CD14-positive monocyte (primary cell): ENCODE data around the gene STXBP5. TPM values are rescaled to one million over a fixed set of nuclear protein-coding genes. Genes with fewer than 3 reads are reported as not detected.

Source experiments
- DNase-seq, 3 donors: peaks; one replicate each; pipeline ENCODE4 v3.0.0-alpha.2; 2011 to 2022
- H2AFZ ChIP-seq: 2 replicates; pipeline ENCODE4 v1.6.0; 2012; ENCODE audit warnings: mild to moderate bottlenecking, low read depth, low read length, inconsistent platforms; ENCODE audit not compliant: insufficient read depth, poor library complexity, severe bottlenecking
- H3K27ac ChIP-seq, 2 donors: 1 replicate in 1 of 2; 2 replicates in 1 of 2; pipeline ENCODE4 v1.5.1; 2012 to 2013; ENCODE audit warnings: low read length in 2 of 2, control low read depth in 1 of 2, inconsistent platforms in 1 of 2, low read depth in 1 of 2, mild to moderate bottlenecking in 1 of 2
- H3K27me3 ChIP-seq, 2 donors: one replicate each; pipeline versions ENCODE4 v1.6.0 to v1.6.1; 2011 to 2013; ENCODE audit warnings: low read length in 2 of 2; ENCODE audit not compliant: control insufficient read depth in 2 of 2, insufficient read depth in 2 of 2
- H3K36me3 ChIP-seq, 2 donors: replicated peaks in 1 of 2; 1 replicate in 1 of 2; 2 replicates in 1 of 2; pipeline versions ENCODE4 v1.5.1 to v1.6.1; 2012 to 2013; ENCODE audit warnings: low read length in 2 of 2, control low read depth in 1 of 2, inconsistent platforms in 1 of 2, mild to moderate bottlenecking in 1 of 2; ENCODE audit not compliant: insufficient read depth in 2 of 2, control insufficient read depth in 1 of 2
- H3K4me1 ChIP-seq, 2 donors: 1 replicate in 1 of 2; 2 replicates in 1 of 2; pipeline versions ENCODE4 v1.5.1 to v1.6.1; 2012 to 2013; ENCODE audit warnings: low read length in 2 of 2, control low read depth in 1 of 2, inconsistent platforms in 1 of 2, mild to moderate bottlenecking in 1 of 2, moderate library complexity in 1 of 2; ENCODE audit not compliant: insufficient read depth in 2 of 2, control insufficient read depth in 1 of 2
- H3K4me2 ChIP-seq: replicated peaks from 2 replicates; pipeline ENCODE3; 2012; ENCODE audit warnings: low read length, moderate library complexity, mild to moderate bottlenecking; ENCODE audit not compliant: poor library complexity, severe bottlenecking; ENCODE audit errors: extremely low read depth
- H3K4me3 ChIP-seq, 3 experiments: fragments of 200-600 bp in 1 of 3; sonication (generic) in 1 of 3; replicated peaks in 1 of 3; 1 replicate in 2 of 3; 2 replicates in 1 of 3; pipeline ENCODE4 v1.5.1; 2011 to 2013; ENCODE audit warnings: low read length in 3 of 3, mild to moderate bottlenecking in 3 of 3, control low read depth in 2 of 3, low read depth in 2 of 3, inconsistent platforms in 1 of 3, moderate library complexity in 1 of 3
- H3K79me2 ChIP-seq: 2 replicates; pipeline ENCODE4 v1.6.0; 2012; ENCODE audit warnings: mild to moderate bottlenecking, control low read depth, inconsistent platforms, low read length, moderate library complexity; ENCODE audit not compliant: insufficient read depth
- H3K9ac ChIP-seq: 2 replicates; pipeline ENCODE4 v1.6.0; 2017; ENCODE audit warnings: low read length, mild to moderate bottlenecking; ENCODE audit not compliant: insufficient read depth, poor library complexity, severe bottlenecking
- H3K9me3 ChIP-seq, 2 donors: replicated peaks in 1 of 2; 1 replicate in 1 of 2; 2 replicates in 1 of 2; pipeline versions ENCODE4 v1.5.1 to v1.6.1; 2012 to 2013; ENCODE audit warnings: low read length in 2 of 2, control low read depth in 1 of 2; ENCODE audit not compliant: control insufficient read depth in 1 of 2, insufficient read depth in 1 of 2
- H4K20me1 ChIP-seq: 2 replicates; pipeline ENCODE4 v1.6.0; 2012; ENCODE audit warnings: mild to moderate bottlenecking, low read length, control low read depth, moderate library complexity; ENCODE audit not compliant: insufficient read depth
- H3K27ac Mint-ChIP-seq, 7 donors: one replicate each; pipeline ENCODE4 v1.8.0; 2020; ENCODE audit warnings: mild to moderate bottlenecking in 7 of 7, mixed read lengths in 7 of 7, moderate library complexity in 6 of 7, inconsistent platforms in 2 of 7
- H3K27me3 Mint-ChIP-seq, 3 donors: one replicate each; pipeline ENCODE4 v1.8.0; 2021 to 2022; ENCODE audit warnings: low read depth in 3 of 3, mild to moderate bottlenecking in 3 of 3, mixed read lengths in 3 of 3, moderate library complexity in 3 of 3, inconsistent platforms in 1 of 3
- H3K36me3 Mint-ChIP-seq, 2 donors: one replicate each; pipeline ENCODE4 v1.8.0; 2020; ENCODE audit warnings: mixed read lengths in 2 of 2, inconsistent platforms in 1 of 2, mild to moderate bottlenecking in 1 of 2
- H3K4me1 Mint-ChIP-seq: one replicate; pipeline ENCODE4 v1.8.0; 2020; ENCODE audit warnings: mild to moderate bottlenecking, mixed read lengths
- H3K4me3 Mint-ChIP-seq, 2 donors: one replicate each; pipeline ENCODE4 v1.8.0; 2020; ENCODE audit warnings: mild to moderate bottlenecking in 2 of 2, mixed read lengths in 2 of 2, moderate library complexity in 1 of 2
- H3K9me3 Mint-ChIP-seq, 7 donors: one replicate each; pipeline ENCODE4 v1.8.0; 2020 to 2022; ENCODE audit warnings: mixed read lengths in 7 of 7, mild to moderate bottlenecking in 6 of 7, moderate library complexity in 6 of 7, inconsistent platforms in 2 of 7
- WGBS: methylation state at CpG from one replicate; pipeline ENCODE4 v1.1.5; 2013; ENCODE audit warnings: missing lambda C conversion rate; ENCODE audit not compliant: insufficient coverage; 5-methylcytosine and 5-hydroxymethylcytosine counted together
- intact Hi-C, 2 donors: fragments of 100-400 bp; cut with micrococcal nuclease; formaldehyde crosslinking; loops; one replicate each; pipeline versions ENCODE4 v1.15.0 to v1.15.1; 2023
- polyA plus RNA-seq, 3 donors: library from polyadenylated mRNA; depleted of rRNA in 1 of 3; unstranded in 2 of 3; stranded (reverse) in 1 of 3; fragments of 300-500 nt in 2 of 3; fragments of >200 nt in 1 of 3; fragmentation: Illumina TruSeq in 2 of 3; gene quantifications; 1 replicate in 2 of 3; 2 replicates in 1 of 3; pipeline ENCODE4 v1.2.3, GENCODE V29; 2012 to 2021
- TF ChIP-seq, protein P1 (sequence below): fragments of 200-600 bp; IDR thresholded peaks from one replicate; pipeline ENCODE4 v1.8.0; 2022; ENCODE audit warnings: antibody characterized with exemption, mild to moderate bottlenecking

STXBP5 gene
- polyA plus RNA-seq, 3 donors = 1.5 to 8.8 (median 2.0) TPM

DNA sequence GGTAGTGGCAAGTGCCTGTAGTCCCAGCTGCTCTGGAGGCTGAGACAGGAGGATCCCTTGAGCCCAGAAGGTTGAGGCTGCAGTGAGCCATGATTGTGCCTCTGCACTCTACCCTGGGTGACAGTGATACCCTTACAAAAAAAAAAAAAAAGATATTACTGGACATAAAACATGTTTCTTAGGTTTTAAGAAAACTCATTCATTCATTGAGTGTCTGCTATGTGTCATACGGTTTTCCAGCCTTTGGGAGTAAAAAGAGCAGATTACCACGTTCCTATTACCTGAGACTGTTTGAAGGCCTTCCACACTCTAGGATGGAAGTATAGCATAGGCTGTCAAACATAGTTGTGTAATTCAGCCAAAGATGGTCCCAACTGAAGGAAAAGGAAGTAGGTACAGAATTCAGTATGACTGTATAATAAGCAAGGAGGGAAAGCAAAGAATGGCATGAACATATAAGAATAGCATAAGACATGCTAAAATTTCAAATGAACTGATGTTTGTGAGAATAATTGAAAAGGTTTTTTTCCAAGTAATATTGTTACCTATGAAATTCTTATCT lies 22.0 kb downstream of the STXBP5 start:
- Histone ChIP-seq H2AFZ (no peak overlapping the region), H3K9ac (no peak overlapping the region), H3K27ac (no peak overlapping the region), H3K27me3 (no peaks in the 10 kb centered on the region), H3K4me3 (no peak overlapping the region), H3K4me2 (no peak overlapping the region), H4K20me1 (peaks cover 13% of the 10 kb centered on the region), H3K9me3 (no peaks in the 10 kb centered on the region), H3K4me1 (peaks cover 8 to 13% of the 10 kb centered on the region in 2 donors), H3K79me2 (peaks cover 12% of the 10 kb centered on the region), H3K36me3 (peaks cover 0 to 5% of the 10 kb centered on the region in 2 donors)
- no peak overlapping the region for H3K4me3 Mint-ChIP-seq
- DNase-seq = no peak
- peaks cover 22% of the 10 kb centered on the region for H3K4me1 Mint-ChIP-seq
- H3K27me3 Mint-ChIP-seq = no peaks in the 10 kb centered on the region
- H3K9me3 Mint-ChIP-seq = no peaks in the 10 kb centered on the region
- H3K36me3 Mint-ChIP-seq = peaks cover 27 to 33% of the 10 kb centered on the region in 2 donors
- TF ChIP-seq, protein P1, sequence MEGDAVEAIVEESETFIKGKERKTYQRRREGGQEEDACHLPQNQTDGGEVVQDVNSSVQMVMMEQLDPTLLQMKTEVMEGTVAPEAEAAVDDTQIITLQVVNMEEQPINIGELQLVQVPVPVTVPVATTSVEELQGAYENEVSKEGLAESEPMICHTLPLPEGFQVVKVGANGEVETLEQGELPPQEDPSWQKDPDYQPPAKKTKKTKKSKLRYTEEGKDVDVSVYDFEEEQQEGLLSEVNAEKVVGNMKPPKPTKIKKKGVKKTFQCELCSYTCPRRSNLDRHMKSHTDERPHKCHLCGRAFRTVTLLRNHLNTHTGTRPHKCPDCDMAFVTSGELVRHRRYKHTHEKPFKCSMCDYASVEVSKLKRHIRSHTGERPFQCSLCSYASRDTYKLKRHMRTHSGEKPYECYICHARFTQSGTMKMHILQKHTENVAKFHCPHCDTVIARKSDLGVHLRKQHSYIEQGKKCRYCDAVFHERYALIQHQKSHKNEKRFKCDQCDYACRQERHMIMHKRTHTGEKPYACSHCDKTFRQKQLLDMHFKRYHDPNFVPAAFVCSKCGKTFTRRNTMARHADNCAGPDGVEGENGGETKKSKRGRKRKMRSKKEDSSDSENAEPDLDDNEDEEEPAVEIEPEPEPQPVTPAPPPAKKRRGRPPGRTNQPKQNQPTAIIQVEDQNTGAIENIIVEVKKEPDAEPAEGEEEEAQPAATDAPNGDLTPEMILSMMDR = no peak
- no CpG with 5 or more reads among the region's 2 CpGs for WGBS
- intact Hi-C loops = no loop called here
- H3K27ac Mint-ChIP-seq = no peak overlapping the region

DNA sequence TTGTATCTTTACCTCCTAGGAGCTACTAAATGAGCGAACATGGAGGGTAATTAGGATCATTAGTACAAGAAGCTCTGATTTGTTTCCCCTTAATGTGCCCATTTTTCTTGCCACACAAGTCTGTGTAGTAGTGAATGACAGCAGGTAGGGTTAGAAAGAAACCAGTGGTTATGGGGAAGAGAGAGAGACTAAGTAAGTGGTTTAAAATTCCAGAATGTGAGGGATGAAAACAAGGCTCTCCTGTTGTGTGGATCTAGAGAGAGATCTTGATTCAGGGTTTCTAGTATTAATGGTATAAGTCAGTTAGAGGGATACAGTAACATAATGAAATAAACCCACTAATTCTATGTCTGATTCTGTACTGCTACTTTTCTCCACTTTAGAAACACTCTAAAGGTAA lies 22.7 kb downstream of the STXBP5 start:
- Histone ChIP-seq H3K27me3 (no peaks in the 10 kb centered on the region), H3K4me1 (peaks cover 6 to 7% of the 10 kb centered on the region in 2 donors), H4K20me1 (peaks cover 13% of the 10 kb centered on the region), H3K4me3 (no peak overlapping the region), H3K27ac (no peak overlapping the region), H3K9ac (no peak overlapping the region), H2AFZ (no peak overlapping the region), H3K9me3 (no peaks in the 10 kb centered on the region), H3K36me3 (peaks cover 0 to 5% of the 10 kb centered on the region in 2 donors), H3K4me2 (no peak overlapping the region), H3K79me2 (peaks cover 12% of the 10 kb centered on the region)
- H3K4me1 Mint-ChIP-seq = peaks cover 16% of the 10 kb centered on the region
- no peaks in the 10 kb centered on the region for H3K9me3 Mint-ChIP-seq
- H3K36me3 Mint-ChIP-seq = peaks cover 27 to 33% of the 10 kb centered on the region in 2 donors
- TF ChIP-seq, protein P1 = no peak
- H3K4me3 Mint-ChIP-seq = no peak overlapping the region
- no peaks in the 10 kb centered on the region for H3K27me3 Mint-ChIP-seq
- H3K27ac Mint-ChIP-seq = no peak overlapping the region
- intact Hi-C loops = no loop called here
- no peak for DNase-seq
- WGBS = no CpG with 5 or more reads among the region's 1 CpG
